Peyer's patch (tissue), 4 donors: Measurements from ENCODE around the gene PTH.

ENCODE experiments used
- POLR2A ChIP-seq, 2 donors: fragments of 450-650 bp; IDR thresholded peaks; one replicate each; pipeline ENCODE4 v1.5.1; 2017; ENCODE audit warnings: antibody characterized with exemption in 2 of 2, mild to moderate bottlenecking in 2 of 2, moderate library complexity in 2 of 2
- TF ChIP-seq, protein P1 (sequence below), 6 experiments: fragments of 450-650 bp in 4 of 6; fragments of 200-600 bp in 2 of 6; sonication (generic) in 1 of 6; IDR thresholded peaks; one replicate each; pipeline ENCODE4 v1.5.1; 2017 to 2019; ENCODE audit warnings: antibody characterized with exemption in 6 of 6, mild to moderate bottlenecking in 3 of 6, moderate library complexity in 1 of 6

DNA sequence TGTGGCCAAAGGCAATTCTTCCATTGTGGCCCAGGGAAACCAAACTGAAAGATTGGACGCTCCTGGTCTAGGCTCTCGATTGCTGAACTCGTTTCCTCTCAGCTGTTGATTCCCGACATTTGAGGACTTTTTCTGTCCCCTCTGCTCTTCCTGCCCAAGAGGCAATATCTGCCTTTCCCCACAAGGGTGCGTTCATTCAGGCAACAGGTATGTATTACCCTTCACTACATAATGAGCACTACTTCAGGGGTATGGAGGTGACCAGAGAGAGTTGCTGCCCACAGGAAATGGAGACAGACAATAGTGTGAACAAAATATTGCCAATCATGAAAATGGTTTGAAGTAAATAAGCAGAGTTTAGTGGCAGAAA is 8.2 kb downstream of the PTH start:
- TF ChIP-seq, protein P1, sequence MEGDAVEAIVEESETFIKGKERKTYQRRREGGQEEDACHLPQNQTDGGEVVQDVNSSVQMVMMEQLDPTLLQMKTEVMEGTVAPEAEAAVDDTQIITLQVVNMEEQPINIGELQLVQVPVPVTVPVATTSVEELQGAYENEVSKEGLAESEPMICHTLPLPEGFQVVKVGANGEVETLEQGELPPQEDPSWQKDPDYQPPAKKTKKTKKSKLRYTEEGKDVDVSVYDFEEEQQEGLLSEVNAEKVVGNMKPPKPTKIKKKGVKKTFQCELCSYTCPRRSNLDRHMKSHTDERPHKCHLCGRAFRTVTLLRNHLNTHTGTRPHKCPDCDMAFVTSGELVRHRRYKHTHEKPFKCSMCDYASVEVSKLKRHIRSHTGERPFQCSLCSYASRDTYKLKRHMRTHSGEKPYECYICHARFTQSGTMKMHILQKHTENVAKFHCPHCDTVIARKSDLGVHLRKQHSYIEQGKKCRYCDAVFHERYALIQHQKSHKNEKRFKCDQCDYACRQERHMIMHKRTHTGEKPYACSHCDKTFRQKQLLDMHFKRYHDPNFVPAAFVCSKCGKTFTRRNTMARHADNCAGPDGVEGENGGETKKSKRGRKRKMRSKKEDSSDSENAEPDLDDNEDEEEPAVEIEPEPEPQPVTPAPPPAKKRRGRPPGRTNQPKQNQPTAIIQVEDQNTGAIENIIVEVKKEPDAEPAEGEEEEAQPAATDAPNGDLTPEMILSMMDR (IDR thresholded peaks at IDR 0.05) = peak in 4 of 6 experiments; percentile 16 to 41 (median 26)
- TF ChIP-seq POLR2A (IDR thresholded peaks at IDR 0.05) = no peak
